Measurements from ENCODE around the gene WDR72. TPM values are rescaled to one million over a fixed set of nuclear protein-coding genes. Genes with fewer than 3 reads are reported as not detected.
"Not testable (repeated sequence)": the region's sequence is repeated elsewhere in the genome, so short reads cannot be mapped to it uniquely, and the experiment has no call there.

Gene WDR72
- total RNA-seq, 1 experiment from 2014 or later: not detected

GRCh38 chr15:53709821-53710220 lies 49.6 kb downstream of the WDR72 start:
- DNase-seq (ENCODE audit: low read depth): no peak

- DNase-seq (ENCODE audit: low read depth): no peak
Measured at GRCh38 chr15:53695365-53695764, 64.1 kb downstream of the WDR72 start.

GRCh38 chr15:53694476-53694874 lies 65.0 kb downstream of the WDR72 start:
- DNase-seq (ENCODE audit: low read depth): no peak

- DNase-seq (ENCODE audit: low read depth): no peak
Measured at GRCh38 chr15:53693729-53694475, 65.6 kb downstream of the WDR72 start.

- not testable (repeated sequence) for DNase-seq (ENCODE audit: low read depth)
Measured at GRCh38 chr15:53684162-53684561, 75.3 kb downstream of the WDR72 start.

- DNase-seq (ENCODE audit: low read depth): no peak
Measured at GRCh38 chr15:53681056-53681455, 78.4 kb downstream of the WDR72 start.

GRCh38 chr15:53675832-53676231 lies 83.6 kb downstream of the WDR72 start:
- DNase-seq (ENCODE audit: low read depth): no peak

- DNase-seq (ENCODE audit: low read depth): no peak
Measured at GRCh38 chr15:53671545-53671944, 87.9 kb downstream of the WDR72 start.

GRCh38 chr15:53670701-53671100 lies 88.8 kb downstream of the WDR72 start:
- no peak for DNase-seq (ENCODE audit: low read depth)

GRCh38 chr15:53665930-53666329 lies 93.5 kb downstream of the WDR72 start:
- no peak for DNase-seq (ENCODE audit: low read depth)

- no peak for DNase-seq (ENCODE audit: low read depth)
Measured at GRCh38 chr15:53658827-53659555, 100.5 kb downstream of the WDR72 start.

GRCh38 chr15:53658255-53658654 lies 101.2 kb downstream of the WDR72 start:
- DNase-seq (ENCODE audit: low read depth): no peak

GRCh38 chr15:53648934-53649333 lies 110.5 kb downstream of the WDR72 start:
- DNase-seq (ENCODE audit: low read depth): no peak

GRCh38 chr15:53644660-53645059 lies 114.8 kb downstream of the WDR72 start:
- DNase-seq (ENCODE audit: low read depth): no peak

- DNase-seq (ENCODE audit: low read depth): no peak
Measured at GRCh38 chr15:53634517-53635106, 124.9 kb downstream of the WDR72 start.

- no peak for DNase-seq (ENCODE audit: low read depth)
Measured at GRCh38 chr15:53627279-53627678, 132.2 kb downstream of the WDR72 start.

GRCh38 chr15:53625962-53626845 lies 133.3 kb downstream of the WDR72 start:
- no peak for DNase-seq (ENCODE audit: low read depth)

GRCh38 chr15:53625260-53625659 lies 134.2 kb downstream of the WDR72 start:
- DNase-seq (ENCODE audit: low read depth): no peak

GRCh38 chr15:53618461-53618860 lies 141.0 kb downstream of the WDR72 start:
- no peak for DNase-seq (ENCODE audit: low read depth)

GRCh38 chr15:53611145-53611920 lies 148.1 kb downstream of the WDR72 start:
- peak; percentile 7 for DNase-seq (ENCODE audit: low read depth)

- no peak for DNase-seq (ENCODE audit: low read depth)
Measured at GRCh38 chr15:53591041-53591440, 168.4 kb downstream of the WDR72 start.
